Stomach (tissue), 9 donors: ENCODE measurements around the gene TSPAN10. TPM values are rescaled to one million over a fixed set of nuclear protein-coding genes. Genes with fewer than 3 reads are reported as not detected.

Experiments used
- DNase-seq, 2 donors: peaks; one replicate each; pipeline versions ENCODE4 v3.0.0 to v3.0.0-alpha.2; 2013 to 2019
- H3K27ac ChIP-seq, 5 donors: fragments of 200-600 bp in 4 of 5; sonication (generic) in 4 of 5; one replicate each; pipeline ENCODE4 v1.5.1; 2013 to 2019; ENCODE audit warnings: mild to moderate bottlenecking in 1 of 5, moderate library complexity in 1 of 5
- H3K27me3 ChIP-seq, 3 donors: fragments of 200-600 bp; sonication (generic); one replicate each; pipeline ENCODE4 v1.5.1; 2017 to 2019; ENCODE audit warnings: mixed run types in 1 of 3
- H3K36me3 ChIP-seq, 4 donors: fragments of 200-600 bp; sonication (generic); 1 replicate in 3 of 4; 2 replicates in 1 of 4; pipeline ENCODE4 v1.5.1; 2016 to 2019
- H3K4me1 ChIP-seq, 4 donors: fragments of 200-600 bp; sonication (generic); one replicate each; pipeline ENCODE4 v1.5.1; 2016 to 2019
- H3K4me3 ChIP-seq, 4 donors: fragments of 200-600 bp; sonication (generic) in 3 of 4; one replicate each; pipeline ENCODE4 v1.5.1; 2016 to 2019; ENCODE audit warnings: mild to moderate bottlenecking in 1 of 4
- H3K9me3 ChIP-seq, 4 donors: fragments of 200-600 bp; sonication (generic); one replicate each; pipeline ENCODE4 v1.5.1; 2016 to 2019
- EP300 ChIP-seq: sonication (generic); formaldehyde crosslinking; IDR thresholded peaks from one replicate; pipeline ENCODE4 v1.6.1; 2017; ENCODE audit warnings: antibody characterized with exemption
- POLR2A ChIP-seq, 4 donors: fragments of 450-650 bp; IDR thresholded peaks; one replicate each; pipeline ENCODE4 v1.6.1; 2016; ENCODE audit warnings: antibody characterized with exemption in 4 of 4, control low read depth in 2 of 4, mild to moderate bottlenecking in 1 of 4, moderate library complexity in 1 of 4
- POLR2AphosphoS5 ChIP-seq, 3 donors: sonication (generic); formaldehyde crosslinking; IDR thresholded peaks; one replicate each; pipeline ENCODE4 v1.6.1; 2016; ENCODE audit warnings: antibody characterized with exemption in 3 of 3
- WGBS, 5 donors: extraction: QIAGEN DNeasy Blood & Tissue Kit in 3 of 5; methylation state at CpG; one replicate each; pipeline versions ENCODE4 v1.1.5 to v1.1.7; 2013 to 2018; 5-methylcytosine and 5-hydroxymethylcytosine counted together
- intact Hi-C: fragments of 100-400 bp; cut with DNase I; formaldehyde crosslinking; loops from one replicate; pipeline ENCODE4 v1.15.1; 2023; ENCODE audit warnings: low total_unique reads
- polyA plus RNA-seq, 3 donors: library from polyadenylated mRNA; stranded (reverse); fragments of 200-250 nt; gene quantifications; one replicate each; pipeline ENCODE4 v1.2.3, GENCODE V29; 2013
- total RNA-seq, 5 donors: library from RNA; depleted of rRNA; stranded (reverse); fragments of >200 nt; gene quantifications; one replicate each; pipeline versions ENCODE4 v1.1.0 to v1.2.3, GENCODE V29; 2014 to 2016
- TF ChIP-seq, protein P1 (sequence below), 7 experiments: fragments of 450-650 bp in 4 of 7; fragments of 200-600 bp in 3 of 7; sonication (generic) in 3 of 7; IDR thresholded peaks; one replicate each; pipeline ENCODE4 v1.5.1; 2016 to 2019; ENCODE audit warnings: antibody characterized with exemption in 7 of 7, control low read depth in 2 of 7, mild to moderate bottlenecking in 1 of 7
- donor health status: healthy with polysubstance abuse.
- donor health status: Bipolar disorder and iron deficiency.
- donor health status: healthy.

TSPAN10 gene
- total and polyA plus RNA-seq, 8 donors: 1.1 to 1.5 (median 1.2) TPM; not detected in 5

DNA sequence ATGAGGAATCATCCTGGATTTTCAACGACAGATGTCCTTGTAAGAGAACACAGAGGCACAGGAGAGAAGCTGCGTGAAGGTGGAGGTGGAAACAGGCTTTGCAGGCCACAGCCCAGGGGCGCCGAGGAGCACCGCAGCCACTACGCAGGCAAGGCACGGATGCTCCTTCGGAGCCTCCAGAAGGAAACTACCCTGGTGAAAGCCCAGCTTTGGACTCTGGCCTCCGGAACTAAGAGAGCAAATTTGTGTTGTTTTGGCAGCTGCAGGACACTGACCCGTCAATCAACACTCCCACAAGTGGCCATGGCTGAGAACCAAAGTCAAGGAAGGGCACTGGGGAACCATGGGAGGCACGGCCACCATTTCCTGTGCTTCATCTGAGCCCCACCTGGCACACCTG, 43.2 kb downstream of the TSPAN10 start:
- H3K4me1 ChIP-seq: peaks cover 20 to 31% (median 27%) of the 10 kb centered on the region in 4 donors
- no peak overlapping the region for H3K4me3 ChIP-seq
- H3K27me3 ChIP-seq: no peaks in the 10 kb centered on the region
- DNase-seq: no peak
- H3K9me3 ChIP-seq: no peaks in the 10 kb centered on the region
- 79 to 86% (median 86%) methylated on average over 11 of the region's 11 CpGs for WGBS, 5 donors
- intact Hi-C loops: no loop called here
- H3K27ac ChIP-seq: no peak overlapping the region
- TF ChIP-seq POLR2A (IDR thresholded peaks at IDR 0.05) (no peak), POLR2AphosphoS5 (IDR thresholded peaks at IDR 0.05) (no peak), EP300 (no peak)
- TF ChIP-seq, protein P1, sequence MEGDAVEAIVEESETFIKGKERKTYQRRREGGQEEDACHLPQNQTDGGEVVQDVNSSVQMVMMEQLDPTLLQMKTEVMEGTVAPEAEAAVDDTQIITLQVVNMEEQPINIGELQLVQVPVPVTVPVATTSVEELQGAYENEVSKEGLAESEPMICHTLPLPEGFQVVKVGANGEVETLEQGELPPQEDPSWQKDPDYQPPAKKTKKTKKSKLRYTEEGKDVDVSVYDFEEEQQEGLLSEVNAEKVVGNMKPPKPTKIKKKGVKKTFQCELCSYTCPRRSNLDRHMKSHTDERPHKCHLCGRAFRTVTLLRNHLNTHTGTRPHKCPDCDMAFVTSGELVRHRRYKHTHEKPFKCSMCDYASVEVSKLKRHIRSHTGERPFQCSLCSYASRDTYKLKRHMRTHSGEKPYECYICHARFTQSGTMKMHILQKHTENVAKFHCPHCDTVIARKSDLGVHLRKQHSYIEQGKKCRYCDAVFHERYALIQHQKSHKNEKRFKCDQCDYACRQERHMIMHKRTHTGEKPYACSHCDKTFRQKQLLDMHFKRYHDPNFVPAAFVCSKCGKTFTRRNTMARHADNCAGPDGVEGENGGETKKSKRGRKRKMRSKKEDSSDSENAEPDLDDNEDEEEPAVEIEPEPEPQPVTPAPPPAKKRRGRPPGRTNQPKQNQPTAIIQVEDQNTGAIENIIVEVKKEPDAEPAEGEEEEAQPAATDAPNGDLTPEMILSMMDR (IDR thresholded peaks at IDR 0.05): no peak
- peaks cover 0 to 23% (median 16%) of the 10 kb centered on the region in 4 donors for H3K36me3 ChIP-seq

DNA sequence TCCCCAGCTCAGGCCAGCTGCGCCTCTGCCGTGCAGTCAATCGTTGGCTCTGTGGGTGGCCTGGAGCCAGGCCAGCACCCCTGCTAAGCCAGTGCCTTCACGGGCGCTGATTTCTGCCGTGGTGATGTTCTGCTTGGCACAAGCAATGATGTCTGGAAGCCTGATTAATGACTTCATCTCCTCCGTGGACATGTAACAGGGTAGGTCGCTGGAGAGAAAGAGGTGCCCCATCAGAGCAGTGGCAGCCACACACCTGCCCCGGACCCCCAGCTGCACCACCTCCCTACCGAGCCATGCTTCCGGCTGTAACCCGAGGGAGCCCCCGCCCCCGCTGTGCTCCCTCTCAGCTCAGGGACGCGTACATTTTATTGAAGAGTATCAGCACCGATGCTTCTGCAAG, 44.7 kb downstream of the TSPAN10 start:
- TF ChIP-seq POLR2A (IDR thresholded peaks at IDR 0.05) (no peak), EP300 (no peak), POLR2AphosphoS5 (IDR thresholded peaks at IDR 0.05) (no peak)
- TF ChIP-seq, protein P1 (IDR thresholded peaks at IDR 0.05): no peak
- intact Hi-C loops: no loop called here
- H3K36me3 ChIP-seq: peaks cover 7 to 37% (median 29%) of the 10 kb centered on the region in 4 donors
- no peak for DNase-seq
- no peaks in the 10 kb centered on the region for H3K9me3 ChIP-seq
- H3K27me3 ChIP-seq: no peaks in the 10 kb centered on the region
- H3K27ac ChIP-seq: no peak overlapping the region
- peaks cover 27 to 42% (median 37%) of the 10 kb centered on the region in 4 donors for H3K4me1 ChIP-seq
- WGBS, 5 donors: 68 to 79% (median 72%) methylated on average over 17 of the region's 17 CpGs
- H3K4me3 ChIP-seq: no peak overlapping the region

DNA sequence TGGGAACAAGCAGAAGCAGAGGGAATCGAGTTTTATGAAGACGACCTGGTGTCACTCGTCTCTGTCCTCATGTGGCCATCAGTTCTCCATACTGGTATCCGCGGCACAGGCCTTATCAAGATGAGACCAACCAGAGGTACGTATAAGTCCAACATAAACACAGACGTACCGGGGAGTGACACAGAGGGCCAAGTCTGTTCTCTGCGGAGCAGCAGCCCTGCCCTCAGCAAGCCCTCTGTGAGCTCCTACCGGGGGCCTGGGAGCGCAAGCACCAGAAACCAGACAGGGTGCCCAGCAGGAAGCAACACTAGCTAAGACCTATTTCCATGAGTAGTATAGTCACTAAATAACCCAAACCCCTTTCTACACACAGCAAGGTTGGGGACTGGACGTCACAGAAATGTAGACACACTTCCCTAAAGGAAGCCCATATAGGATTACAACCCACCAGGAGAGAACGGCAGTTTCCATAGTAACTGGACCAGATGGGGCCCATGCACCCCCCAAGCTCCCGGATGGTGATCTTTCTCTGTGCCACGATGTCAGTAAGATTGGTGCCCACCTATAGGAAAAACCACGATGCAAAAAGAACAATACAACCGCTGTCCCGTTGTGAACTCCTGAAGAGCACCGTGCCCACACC, 45.7 kb downstream of the TSPAN10 start:
- peak overlapping the region; percentile 87 to 100 (median 96) for H3K4me3 ChIP-seq
- WGBS, 5 donors: 24 to 42% (median 34%) methylated on average over 19 of the region's 19 CpGs
- intact Hi-C loops: no loop called here
- DNase-seq: no peak
- no peaks in the 10 kb centered on the region for H3K9me3 ChIP-seq
- H3K27me3 ChIP-seq: no peaks in the 10 kb centered on the region
- H3K36me3 ChIP-seq: peaks cover 16 to 47% (median 39%) of the 10 kb centered on the region in 4 donors
- H3K27ac ChIP-seq: peak overlapping the region; percentile 69 to 93 (median 87)
- TF ChIP-seq, protein P1 (IDR thresholded peaks at IDR 0.05): no peak
- TF ChIP-seq EP300 (no peak), POLR2AphosphoS5 (IDR thresholded peaks at IDR 0.05) (no peak), POLR2A (IDR thresholded peaks at IDR 0.05) (no peak)
- H3K4me1 ChIP-seq: peaks cover 27 to 44% (median 37%) of the 10 kb centered on the region in 4 donors

DNA sequence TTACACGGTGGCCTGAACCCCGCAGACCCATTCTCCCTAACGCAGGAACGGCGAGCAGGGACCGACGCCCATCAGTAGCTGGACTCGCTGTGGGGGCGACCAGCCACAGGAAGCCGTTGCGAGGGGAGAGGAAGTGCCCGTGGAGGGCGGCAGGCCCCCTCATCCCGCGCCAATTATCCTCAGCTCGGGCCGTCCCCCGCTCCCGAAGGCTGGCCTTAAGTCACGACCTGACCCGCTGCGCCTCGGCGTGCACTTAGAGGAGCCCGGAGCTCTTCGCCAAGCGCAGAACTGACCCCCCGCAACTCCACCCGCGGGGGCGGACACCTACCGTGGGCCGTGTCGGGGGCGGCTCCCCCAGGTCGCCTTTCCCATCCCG, 46.2 kb downstream of the TSPAN10 start:
- Histone ChIP-seq H3K27me3 (no peaks in the 10 kb centered on the region), H3K27ac (peak overlapping the region; percentile 69 to 93 (median 87)), H3K36me3 (peaks cover 21 to 52% (median 44%) of the 10 kb centered on the region in 4 donors), H3K4me3 (peak overlapping the region; percentile 87 to 100 (median 96)), H3K4me1 (peaks cover 27 to 44% (median 37%) of the 10 kb centered on the region in 4 donors), H3K9me3 (no peaks in the 10 kb centered on the region)
- no peak for TF ChIP-seq POLR2A (IDR thresholded peaks at IDR 0.05)
- TF ChIP-seq POLR2AphosphoS5 (IDR thresholded peaks at IDR 0.05): no peak
- no peak for TF ChIP-seq EP300
- TF ChIP-seq, protein P1 (IDR thresholded peaks at IDR 0.05): no peak
- intact Hi-C loops: no loop called here
- WGBS, 5 donors: 0 to 1% (median 0%) methylated on average over 20 to 37 of the region's 37 CpGs
- no peak for DNase-seq
